LoVo (cell line): ENCODE measurements around the gene KLF12.

Experiments
- DNase-seq: peaks from one replicate; pipeline ENCODE4 v3.0.0-alpha.2; 2016; ENCODE audit warnings: low spot score

Gene KLF12

GRCh38 chr13:74102691-74103090 is 31.5 kb downstream of the KLF12 start:
- no peak for DNase-seq

- DNase-seq: no peak
These were observed 32.8 kb downstream of the KLF12 start for GRCh38 chr13:74101436-74101835.

GRCh38 chr13:74098077-74098476 is 36.1 kb downstream of the KLF12 start:
- DNase-seq: no peak

- no peak for DNase-seq
These were observed 37.1 kb downstream of the KLF12 start for GRCh38 chr13:74097116-74097515.

- no peak for DNase-seq
These were observed 40.5 kb downstream of the KLF12 start for GRCh38 chr13:74093691-74094090.

- DNase-seq: no peak
These were observed 41.5 kb downstream of the KLF12 start for GRCh38 chr13:74092711-74093110.

GRCh38 chr13:74090869-74091605 is 43.2 kb downstream of the KLF12 start:
- DNase-seq: no peak

- no peak for DNase-seq
These were observed 43.8 kb downstream of the KLF12 start for GRCh38 chr13:74090397-74090796.

GRCh38 chr13:74087357-74087756 is 46.8 kb downstream of the KLF12 start:
- no peak for DNase-seq
